Esophagus muscularis mucosa (tissue), 4 donors: ENCODE data around the gene KIF21B. TPM values are rescaled to one million over a fixed set of nuclear protein-coding genes. Genes with fewer than 3 reads are reported as not detected.

Source experiments
- DNase-seq: peaks from one replicate; pipeline ENCODE4 v3.0.0-alpha.2; 2017; ENCODE audit errors: extremely low spot score
- H3K27ac ChIP-seq, 4 donors: fragments of 200-600 bp; sonication (generic); replicated peaks in 1 of 4; 1 replicate in 3 of 4; 2 replicates in 1 of 4; pipeline ENCODE4 v1.5.1; 2016 to 2019; ENCODE audit warnings: mild to moderate bottlenecking in 1 of 4
- H3K27me3 ChIP-seq, 4 donors: fragments of 200-600 bp; sonication (generic); one replicate each; pipeline versions ENCODE4 v1.5.1 to v1.6.0; 2016 to 2019
- H3K36me3 ChIP-seq, 4 donors: fragments of 200-600 bp; sonication (generic); one replicate each; pipeline ENCODE4 v1.5.1; 2016 to 2019
- H3K4me1 ChIP-seq, 4 donors: fragments of 200-600 bp; sonication (generic); one replicate each; pipeline ENCODE4 v1.5.1; 2016 to 2019
- H3K4me3 ChIP-seq, 4 donors: fragments of 200-600 bp; sonication (generic); 1 replicate in 2 of 4; 2 replicates in 2 of 4; pipeline ENCODE4 v1.5.1; 2016 to 2019; ENCODE audit warnings: mild to moderate bottlenecking in 4 of 4, moderate library complexity in 1 of 4
- H3K9me3 ChIP-seq, 4 donors: fragments of 200-600 bp; sonication (generic); 1 replicate in 3 of 4; 2 replicates in 1 of 4; pipeline ENCODE4 v1.5.1; 2016 to 2019
- EP300 ChIP-seq: sonication (generic); formaldehyde crosslinking; IDR thresholded peaks from one replicate; pipeline ENCODE4 v1.6.1; 2017; ENCODE audit warnings: antibody characterized with exemption
- POLR2A ChIP-seq: fragments of 450-650 bp; IDR thresholded peaks from one replicate; pipeline ENCODE4 v1.6.1; 2017; ENCODE audit warnings: antibody characterized with exemption, moderate library complexity, mild to moderate bottlenecking, low read depth
- POLR2AphosphoS5 ChIP-seq, 2 donors: sonication (generic); formaldehyde crosslinking; IDR thresholded peaks; one replicate each; pipeline ENCODE4 v1.6.1; 2017; ENCODE audit warnings: antibody characterized with exemption in 2 of 2
- WGBS: methylation state at CpG from one replicate; pipeline ENCODE4 v1.1.5; 2018; 5-methylcytosine and 5-hydroxymethylcytosine counted together
- intact Hi-C: fragments of 100-400 bp; cut with DNase I; formaldehyde crosslinking; loops from one replicate; pipeline ENCODE4 v1.15.1; 2023
- total RNA-seq, 4 donors: library from RNA; depleted of rRNA; stranded (reverse); fragments of >200 nt; gene quantifications; one replicate each; pipeline versions ENCODE4 v1.1.0 to v1.2.1, GENCODE V29; 2016
- TF ChIP-seq, protein P1 (sequence below), 3 experiments: fragments of 200-600 bp in 2 of 3; fragments of 450-650 bp in 1 of 3; sonication (generic) in 2 of 3; IDR thresholded peaks; one replicate each; pipeline ENCODE4 v1.5.1; 2017 to 2019; ENCODE audit warnings: antibody characterized with exemption in 3 of 3, mild to moderate bottlenecking in 2 of 3, moderate library complexity in 1 of 3

KIF21B gene
- total RNA-seq, 4 donors from 2014 or later: 1.6 to 2.5 (median 1.9) TPM

DNA sequence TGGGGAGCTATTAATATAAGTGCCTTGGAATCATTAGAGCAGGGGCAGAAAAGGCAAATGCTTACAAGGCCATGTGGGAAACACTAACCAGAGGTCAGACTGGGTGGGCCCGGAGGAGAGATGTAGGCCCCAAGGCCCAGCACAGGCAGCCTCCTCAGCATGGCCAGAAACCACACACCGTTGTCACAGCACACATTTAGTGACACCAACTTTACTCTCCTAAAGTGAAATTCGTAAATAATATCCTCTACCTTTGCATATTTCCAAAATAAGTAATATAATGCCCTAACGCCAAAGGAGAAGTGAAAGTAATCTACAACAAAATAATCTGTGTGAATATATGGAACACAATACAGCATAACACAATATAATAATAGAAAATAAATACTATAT is 62.6 kb downstream of the KIF21B start:
- 91% methylated on average over 4 of the region's 4 CpGs for WGBS
- TF ChIP-seq, protein P1, sequence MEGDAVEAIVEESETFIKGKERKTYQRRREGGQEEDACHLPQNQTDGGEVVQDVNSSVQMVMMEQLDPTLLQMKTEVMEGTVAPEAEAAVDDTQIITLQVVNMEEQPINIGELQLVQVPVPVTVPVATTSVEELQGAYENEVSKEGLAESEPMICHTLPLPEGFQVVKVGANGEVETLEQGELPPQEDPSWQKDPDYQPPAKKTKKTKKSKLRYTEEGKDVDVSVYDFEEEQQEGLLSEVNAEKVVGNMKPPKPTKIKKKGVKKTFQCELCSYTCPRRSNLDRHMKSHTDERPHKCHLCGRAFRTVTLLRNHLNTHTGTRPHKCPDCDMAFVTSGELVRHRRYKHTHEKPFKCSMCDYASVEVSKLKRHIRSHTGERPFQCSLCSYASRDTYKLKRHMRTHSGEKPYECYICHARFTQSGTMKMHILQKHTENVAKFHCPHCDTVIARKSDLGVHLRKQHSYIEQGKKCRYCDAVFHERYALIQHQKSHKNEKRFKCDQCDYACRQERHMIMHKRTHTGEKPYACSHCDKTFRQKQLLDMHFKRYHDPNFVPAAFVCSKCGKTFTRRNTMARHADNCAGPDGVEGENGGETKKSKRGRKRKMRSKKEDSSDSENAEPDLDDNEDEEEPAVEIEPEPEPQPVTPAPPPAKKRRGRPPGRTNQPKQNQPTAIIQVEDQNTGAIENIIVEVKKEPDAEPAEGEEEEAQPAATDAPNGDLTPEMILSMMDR (IDR thresholded peaks at IDR 0.05): no peak
- no peak for TF ChIP-seq POLR2AphosphoS5 (IDR thresholded peaks at IDR 0.05)
- no peak for TF ChIP-seq EP300
- TF ChIP-seq POLR2A: no peak
- Histone ChIP-seq H3K9me3 (no peaks in the 10 kb centered on the region), H3K4me1 (no peaks in the 10 kb centered on the region), H3K4me3 (no peak overlapping the region), H3K36me3 (no peaks in the 10 kb centered on the region), H3K27ac (no peak overlapping the region), H3K27me3 (peaks cover 0 to 7% (median 0%) of the 10 kb centered on the region in 4 donors)
- no peak for DNase-seq
- intact Hi-C loops: no loop called here

DNA sequence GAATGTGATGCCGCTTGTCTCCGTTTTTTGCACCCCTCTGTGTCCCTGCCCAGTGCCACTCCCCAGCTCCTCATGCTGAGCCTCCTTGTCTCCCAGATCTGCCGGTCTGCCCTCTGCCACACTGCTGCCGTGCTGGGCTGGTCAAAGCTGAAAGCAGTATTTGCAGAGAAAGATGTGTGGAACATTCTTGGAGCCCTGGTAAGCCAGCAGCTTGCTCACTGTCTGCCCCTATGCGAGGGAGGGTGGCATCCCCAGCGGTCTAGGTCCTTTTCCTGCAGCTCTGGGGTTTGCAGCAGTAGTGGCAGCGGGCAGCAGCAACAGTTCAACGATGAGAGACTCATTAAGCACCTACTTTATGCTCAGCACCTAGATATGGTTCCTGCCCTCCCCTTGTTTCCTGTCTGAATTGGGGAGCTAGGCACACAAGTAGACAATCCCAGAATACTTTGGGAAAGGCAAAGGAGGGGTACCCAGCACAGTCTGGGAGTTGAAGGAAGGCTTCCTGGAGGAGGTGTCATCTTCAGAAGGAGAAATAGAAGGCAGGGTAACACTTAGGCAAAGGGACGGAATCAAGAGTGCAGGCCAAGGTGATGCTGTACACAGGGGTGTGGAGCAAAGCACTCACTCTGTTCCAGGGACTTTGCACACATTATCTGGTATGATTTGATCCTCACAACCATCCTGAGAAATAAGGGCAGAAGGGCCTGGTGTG is 63.1 kb downstream of the KIF21B start:
- Histone ChIP-seq H3K27ac (no peak overlapping the region), H3K9me3 (no peaks in the 10 kb centered on the region), H3K4me1 (no peaks in the 10 kb centered on the region), H3K36me3 (no peaks in the 10 kb centered on the region), H3K27me3 (peaks cover 0 to 7% (median 0%) of the 10 kb centered on the region in 4 donors), H3K4me3 (no peak overlapping the region)
- DNase-seq: no peak
- 71% methylated on average over 9 of the region's 9 CpGs for WGBS
- no peak for TF ChIP-seq EP300
- TF ChIP-seq POLR2AphosphoS5 (IDR thresholded peaks at IDR 0.05): no peak
- TF ChIP-seq, protein P1 (IDR thresholded peaks at IDR 0.05): no peak
- no peak for TF ChIP-seq POLR2A
- intact Hi-C loops: no loop called here

DNA sequence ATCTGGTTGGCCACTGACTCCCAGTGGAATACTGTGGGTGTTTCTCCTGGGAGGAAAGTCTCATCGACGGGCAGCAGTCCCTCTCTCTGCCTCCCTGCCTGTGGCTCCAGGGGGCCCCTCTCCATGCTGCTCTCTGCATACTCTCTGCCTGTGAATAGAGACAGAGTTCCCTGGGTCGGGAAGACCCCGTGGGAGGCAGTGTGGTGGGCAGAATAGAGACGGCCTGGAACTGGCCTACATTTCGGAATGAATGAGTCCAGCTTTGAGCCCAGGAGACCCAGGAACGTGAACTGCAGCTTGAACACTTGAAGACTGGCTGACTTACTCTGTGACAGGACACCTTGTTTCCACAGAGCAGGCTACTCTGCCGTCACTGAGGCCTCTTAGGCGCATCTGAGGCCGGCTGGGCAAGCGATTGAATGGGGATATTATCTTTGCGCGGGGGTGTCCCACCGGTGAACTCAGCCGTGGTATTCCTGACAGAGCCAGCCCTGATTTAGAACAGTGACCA is 64.0 kb downstream of the KIF21B start:
- no peaks in the 10 kb centered on the region for H3K4me1 ChIP-seq
- H3K36me3 ChIP-seq: no peaks in the 10 kb centered on the region
- H3K27me3 ChIP-seq: peaks cover 0 to 7% (median 0%) of the 10 kb centered on the region in 4 donors
- no peaks in the 10 kb centered on the region for H3K9me3 ChIP-seq
- H3K4me3 ChIP-seq: no peak overlapping the region
- 79% methylated on average over 13 of the region's 15 CpGs for WGBS
- no peak for TF ChIP-seq POLR2AphosphoS5 (IDR thresholded peaks at IDR 0.05)
- no peak for TF ChIP-seq POLR2A
- TF ChIP-seq EP300: no peak
- TF ChIP-seq, protein P1 (IDR thresholded peaks at IDR 0.05): no peak
- no peak for DNase-seq
- no peak overlapping the region for H3K27ac ChIP-seq
- intact Hi-C loops: no loop called here

DNA sequence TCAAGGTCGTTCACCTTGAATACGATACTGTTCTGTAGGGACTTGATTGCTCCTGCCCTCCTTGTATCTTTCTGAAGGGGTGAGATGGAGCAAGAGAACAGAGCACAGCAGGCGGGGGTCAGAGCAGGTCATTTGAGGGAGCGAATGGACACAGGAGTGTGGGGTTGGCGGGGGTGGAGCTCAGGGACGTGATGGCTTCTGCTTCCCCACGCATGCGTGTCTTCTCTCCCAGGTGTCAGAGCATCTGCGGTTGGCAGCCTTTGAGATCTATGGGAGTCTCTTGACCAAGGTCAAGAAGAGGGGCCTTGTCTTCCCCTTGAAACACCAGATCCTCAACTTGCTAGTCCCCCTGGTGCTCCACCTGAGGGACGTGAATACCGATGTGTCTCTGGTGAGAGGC is 64.9 kb downstream of the KIF21B start:
- Histone ChIP-seq H3K27ac (no peak overlapping the region), H3K36me3 (no peaks in the 10 kb centered on the region), H3K9me3 (no peaks in the 10 kb centered on the region), H3K4me1 (no peaks in the 10 kb centered on the region), H3K27me3 (peaks cover 0 to 7% (median 0%) of the 10 kb centered on the region in 4 donors), H3K4me3 (no peak overlapping the region)
- intact Hi-C loops: no loop called here
- WGBS: 96% methylated on average over 11 of the region's 11 CpGs
- TF ChIP-seq POLR2A (no peak), EP300 (no peak), POLR2AphosphoS5 (IDR thresholded peaks at IDR 0.05) (no peak)
- TF ChIP-seq, protein P1 (IDR thresholded peaks at IDR 0.05): no peak
- no peak for DNase-seq

DNA sequence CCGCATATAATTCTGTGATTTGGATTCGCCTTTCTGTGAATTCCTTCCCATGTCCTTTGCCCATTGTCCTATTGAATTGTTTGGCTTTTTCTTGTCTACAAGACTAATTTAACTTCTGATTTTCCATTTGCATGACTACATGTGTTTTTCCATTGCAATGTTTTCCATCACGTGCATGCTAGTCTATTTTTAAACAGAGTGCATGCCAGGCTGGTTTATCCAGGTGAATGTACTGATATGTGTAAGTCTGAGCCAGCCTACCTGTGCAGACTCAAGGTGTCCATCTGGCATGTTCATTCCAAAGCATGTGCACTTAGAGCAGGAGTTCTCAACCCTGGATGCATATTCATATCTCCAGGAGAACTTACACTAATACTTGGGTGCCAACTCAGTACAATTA is 69.1 kb downstream of the KIF21B start:
- 94% methylated on average over 3 of the region's 3 CpGs for WGBS
- TF ChIP-seq, protein P1 (IDR thresholded peaks at IDR 0.05): no peak
- no peak for TF ChIP-seq POLR2AphosphoS5 (IDR thresholded peaks at IDR 0.05)
- no peak for TF ChIP-seq EP300
- TF ChIP-seq POLR2A: no peak
- DNase-seq: no peak
- Histone ChIP-seq H3K27ac (no peak overlapping the region), H3K4me3 (no peak overlapping the region), H3K4me1 (no peaks in the 10 kb centered on the region), H3K36me3 (no peaks in the 10 kb centered on the region), H3K27me3 (peaks cover 0 to 2% (median 0%) of the 10 kb centered on the region in 4 donors), H3K9me3 (no peaks in the 10 kb centered on the region)
- intact Hi-C loops: no loop called here
